Hematopoietic multipotent progenitor cell treated with erythropoietin and hydrocortisone succinate and interleukin-3 and kit ligand, for 4 days (in vitro differentiated cells): Measurements from ENCODE around the gene SPTSSA.
"Not testable (repeated sequence)": the region's sequence is repeated elsewhere in the genome, so short reads cannot be mapped to it uniquely, and the experiment has no call there.

Experiments
- DNase-seq: peaks from one replicate; pipeline ENCODE4 v3.0.0-alpha.2; 2015

Gene SPTSSA, protein sequence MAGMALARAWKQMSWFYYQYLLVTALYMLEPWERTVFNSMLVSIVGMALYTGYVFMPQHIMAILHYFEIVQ

GRCh38 chr14:34462132-34462893 is at the start of gene SPTSSA:
TSS of gene SPTSSA (minus strand) at chr14:34462240. CDS start at chr14:34462207, 33 bp downstream.
- peak; percentile 97 for DNase-seq

DNA sequence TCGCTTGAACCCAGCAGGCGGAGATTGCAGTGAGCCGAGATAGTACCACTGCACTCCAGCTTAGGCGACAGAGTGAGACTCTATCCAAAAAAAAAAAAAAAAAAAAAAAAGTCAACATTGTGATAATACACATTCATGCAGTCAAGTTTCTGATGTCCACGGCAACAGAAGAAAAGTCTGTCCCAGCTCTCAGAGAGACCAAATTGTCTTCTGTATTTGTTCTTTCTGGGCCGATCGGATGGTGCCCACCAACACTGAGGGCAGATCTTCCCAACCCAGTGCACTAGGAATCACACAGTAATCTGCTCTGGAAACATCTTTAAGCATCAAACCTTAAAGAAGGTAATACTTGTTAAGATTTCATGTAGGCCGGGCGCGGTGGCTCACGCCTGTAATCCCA is 45.8 kb upstream of the SPTSSA start:
- no peak for DNase-seq

DNA sequence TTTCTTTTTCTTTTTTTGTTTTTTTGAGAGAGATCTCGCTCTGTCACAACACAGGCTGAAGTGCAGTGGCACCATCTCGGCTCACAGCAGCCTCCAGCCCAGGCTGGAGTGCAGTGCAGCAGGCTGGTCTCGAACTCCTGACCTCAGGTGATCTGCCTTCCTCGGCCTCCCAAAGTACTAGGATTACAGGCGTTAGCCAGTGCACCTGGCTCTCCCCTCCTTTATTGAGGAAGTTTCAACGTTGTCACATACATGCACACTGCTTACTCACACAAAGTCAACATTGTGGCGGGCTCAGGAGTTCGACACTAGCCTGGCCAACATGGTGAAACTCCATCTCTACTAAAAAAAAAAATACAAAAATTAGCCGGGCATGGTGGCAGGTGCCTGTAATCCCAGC is 45.4 kb upstream of the SPTSSA start:
- DNase-seq, result no peak

GRCh38 chr14:34505124-34505491 is 43.1 kb upstream of the SPTSSA start:
- not testable (repeated sequence) for DNase-seq

GRCh38 chr14:34504027-34504426 is 42.0 kb upstream of the SPTSSA start:
- DNase-seq, result not testable (repeated sequence)

- DNase-seq, result no peak
These were observed 40.6 kb upstream of the SPTSSA start for GRCh38 chr14:34502545-34503225.

- no peak for DNase-seq
These were observed 40.0 kb upstream of the SPTSSA start for GRCh38 chr14:34502001-34502400.

GRCh38 chr14:34501004-34501580 is 39.1 kb upstream of the SPTSSA start:
- no peak for DNase-seq

GRCh38 chr14:34498684-34499412 is 36.8 kb upstream of the SPTSSA start:
- DNase-seq, result peak; percentile 67

- DNase-seq, result peak; percentile 29
These were observed 34.9 kb upstream of the SPTSSA start for GRCh38 chr14:34496679-34497513.

DNA sequence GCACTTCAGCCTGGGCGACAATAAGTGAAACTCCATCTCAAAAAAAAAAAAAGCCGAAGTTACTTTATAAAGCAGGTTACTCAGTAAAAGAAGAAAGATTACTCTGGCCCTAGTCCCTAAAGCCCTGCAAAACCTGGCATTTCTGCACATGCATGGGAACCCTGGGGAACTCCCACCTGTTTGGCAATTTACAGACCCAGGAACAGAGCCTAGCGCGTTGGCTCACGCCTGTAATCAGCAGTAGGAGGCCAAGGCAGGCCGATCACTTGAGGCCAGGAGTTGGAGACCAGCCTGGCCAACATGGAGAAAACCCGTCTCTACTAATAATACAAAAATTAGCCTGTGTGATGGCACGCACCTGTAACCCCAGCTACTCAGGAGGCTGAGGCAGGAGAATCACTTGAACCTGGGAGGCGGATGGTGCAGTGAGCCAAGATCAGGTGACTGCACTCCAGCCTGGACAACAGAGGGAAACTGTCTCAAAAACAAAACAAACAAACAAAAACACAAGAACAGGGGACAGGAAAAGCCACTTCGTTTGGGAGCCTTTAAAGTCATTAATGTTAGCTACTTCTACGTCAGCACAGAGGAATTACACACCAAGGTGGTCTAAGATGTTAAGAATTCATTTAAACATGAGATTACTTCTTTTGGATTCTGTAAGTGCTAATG is 34.1 kb upstream of the SPTSSA start:
- no peak for DNase-seq

GRCh38 chr14:34489324-34489723 is 27.3 kb upstream of the SPTSSA start:
- no peak for DNase-seq

DNA sequence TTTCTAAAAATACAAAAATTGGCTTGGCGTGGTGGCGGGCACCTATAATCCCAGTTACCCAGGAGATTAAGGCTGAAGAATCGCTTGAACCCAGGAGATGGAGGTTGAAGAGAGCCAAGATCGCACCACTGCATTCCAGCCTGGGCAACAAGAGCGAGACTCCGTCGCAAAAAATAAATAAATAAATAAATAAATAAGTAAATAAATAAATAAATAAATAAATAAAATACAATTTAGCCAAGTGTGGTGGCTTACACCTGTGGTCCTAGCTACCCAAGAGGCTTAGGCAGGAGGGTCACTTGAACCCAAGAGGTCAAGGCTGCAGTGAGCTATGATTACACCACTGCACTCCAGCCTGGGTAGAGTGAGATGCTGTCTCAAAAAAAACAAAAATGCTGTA is 26.5 kb upstream of the SPTSSA start:
- no peak for DNase-seq

DNA sequence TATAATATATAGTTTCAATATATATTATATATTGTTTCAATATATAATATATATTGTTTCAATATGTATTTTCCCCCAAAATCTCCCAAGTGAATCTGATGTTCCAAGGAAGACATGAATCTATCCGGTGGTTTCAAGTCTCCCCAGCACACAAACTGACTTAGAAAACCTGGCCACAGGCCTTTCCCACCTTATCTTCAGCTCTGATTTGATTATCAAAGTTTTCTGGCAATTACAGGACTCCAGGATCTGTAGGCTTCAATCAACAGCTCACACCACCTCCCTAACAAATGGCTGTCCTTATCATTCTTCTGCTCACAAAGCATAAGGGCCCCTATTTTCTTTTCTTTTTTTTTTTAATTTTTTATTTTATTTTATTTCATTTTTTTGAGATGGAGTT is 22.7 kb upstream of the SPTSSA start:
- no peak for DNase-seq

- DNase-seq, result no peak
These were observed 20.4 kb upstream of the SPTSSA start for GRCh38 chr14:34482463-34482862.

DNA sequence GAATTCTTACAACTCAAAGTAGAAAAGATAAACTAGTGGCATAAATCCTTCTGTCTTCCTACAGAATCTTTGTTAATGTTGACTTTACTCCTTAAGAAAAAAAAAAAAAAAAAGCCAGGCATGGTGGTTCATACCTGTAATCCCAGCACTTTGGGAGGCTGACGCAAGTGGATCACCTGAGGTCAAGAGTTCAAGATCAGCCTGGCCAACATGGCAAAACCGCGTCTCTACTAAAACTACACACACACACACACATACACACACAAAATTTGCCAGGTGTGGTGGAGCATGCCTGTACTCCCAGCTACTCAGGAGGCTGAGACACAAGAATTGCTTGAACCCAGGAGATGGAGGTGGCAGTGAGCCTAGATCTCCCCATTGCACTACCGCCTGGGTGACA is 17.7 kb upstream of the SPTSSA start:
- no peak for DNase-seq

- DNase-seq, result no peak
These were observed 16.2 kb upstream of the SPTSSA start for GRCh38 chr14:34478261-34478660.

DNA sequence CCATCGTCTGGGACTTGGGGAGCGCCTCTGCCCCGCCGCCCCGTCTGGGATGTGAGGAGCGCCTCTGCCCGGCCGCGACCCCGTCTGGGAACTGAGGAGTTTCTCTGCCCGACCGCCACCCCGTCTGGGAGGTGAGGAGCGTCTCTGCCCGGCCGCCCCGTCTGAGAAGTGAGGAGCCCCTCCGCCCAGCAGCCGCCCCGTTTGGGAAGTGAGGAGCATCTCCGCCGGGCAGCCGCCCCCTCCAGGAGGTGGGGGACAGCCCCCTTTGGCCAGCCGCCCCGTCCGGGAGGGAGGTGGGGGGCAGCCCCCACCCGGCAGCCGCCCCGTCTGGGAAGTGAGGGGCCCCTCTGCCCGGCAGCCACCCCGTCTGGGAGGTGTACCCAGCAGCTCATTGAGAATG is 14.0 kb upstream of the SPTSSA start:
- DNase-seq, result not testable (repeated sequence)

DNA sequence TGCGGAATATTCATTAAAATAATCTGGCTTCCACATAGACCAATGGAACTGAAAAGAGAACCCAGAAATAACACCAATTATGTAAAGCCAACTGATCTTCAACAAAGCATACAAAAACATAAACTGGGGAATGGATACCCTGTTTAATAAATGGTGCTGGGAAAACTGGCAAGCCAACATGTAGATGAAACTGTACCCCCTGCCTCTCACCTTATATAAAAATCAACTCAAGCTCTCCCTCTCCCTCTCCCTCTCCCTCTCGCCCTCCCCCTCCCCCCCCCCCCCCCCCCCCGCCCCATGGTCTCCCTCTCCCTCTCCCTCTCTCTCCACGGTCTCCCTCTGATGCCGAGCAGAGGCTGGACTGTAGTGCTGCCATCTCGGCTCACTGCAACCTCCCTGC is 13.1 kb upstream of the SPTSSA start:
- no peak for DNase-seq

GRCh38 chr14:34474187-34474679 is 12.2 kb upstream of the SPTSSA start:
- DNase-seq, result no peak

- no peak for DNase-seq
These were observed 10.8 kb upstream of the SPTSSA start for GRCh38 chr14:34472706-34473279.
